Tibial artery (tissue), 4 donors: ENCODE results near the gene SAMM50.

Source experiments
- DNase-seq, 2 donors: peaks; one replicate each; pipeline ENCODE4 v3.0.0-alpha.2; 2019
- H3K27ac ChIP-seq, 2 donors: fragments of 200-600 bp; sonication (generic) in 1 of 2; 1 replicate in 1 of 2; 2 replicates in 1 of 2; pipeline ENCODE4 v1.5.1; 2018 to 2019; ENCODE audit warnings: mild to moderate bottlenecking in 1 of 2
- H3K27me3 ChIP-seq, 2 donors: fragments of 200-600 bp; sonication (generic) in 1 of 2; one replicate each; pipeline versions ENCODE4 v1.5.1 to v1.6.0; 2016 to 2019
- H3K36me3 ChIP-seq, 3 donors: fragments of 200-600 bp; sonication (generic) in 2 of 3; one replicate each; pipeline ENCODE4 v1.5.1; 2016 to 2019; ENCODE audit warnings: mild to moderate bottlenecking in 2 of 3
- H3K4me1 ChIP-seq, 4 donors: fragments of 200-600 bp; sonication (generic) in 2 of 4; 1 replicate in 3 of 4; 2 replicates in 1 of 4; pipeline ENCODE4 v1.5.1; 2016 to 2019
- H3K4me3 ChIP-seq, 2 donors: fragments of 200-600 bp; sonication (generic) in 1 of 2; 1 replicate in 1 of 2; 2 replicates in 1 of 2; pipeline ENCODE4 v1.5.1; 2018 to 2019; ENCODE audit warnings: mild to moderate bottlenecking in 2 of 2
- H3K9me3 ChIP-seq, 3 donors: fragments of 200-600 bp; sonication (generic) in 1 of 3; one replicate each; pipeline ENCODE4 v1.5.1; 2016 to 2019
- intact Hi-C: fragments of 100-400 bp; cut with DNase I; formaldehyde crosslinking; loops from one replicate; pipeline ENCODE4 v1.15.0; 2023; ENCODE audit warnings: low total_unique reads
- TF ChIP-seq, protein P1 (sequence below), 2 experiments: fragments of 200-600 bp in 1 of 2; fragments of 450-650 bp in 1 of 2; IDR thresholded peaks; one replicate each; pipeline ENCODE4 v1.5.1; 2017 to 2019; ENCODE audit warnings: antibody characterized with exemption in 2 of 2, mild to moderate bottlenecking in 1 of 2, moderate library complexity in 1 of 2

SAMM50 gene

DNA sequence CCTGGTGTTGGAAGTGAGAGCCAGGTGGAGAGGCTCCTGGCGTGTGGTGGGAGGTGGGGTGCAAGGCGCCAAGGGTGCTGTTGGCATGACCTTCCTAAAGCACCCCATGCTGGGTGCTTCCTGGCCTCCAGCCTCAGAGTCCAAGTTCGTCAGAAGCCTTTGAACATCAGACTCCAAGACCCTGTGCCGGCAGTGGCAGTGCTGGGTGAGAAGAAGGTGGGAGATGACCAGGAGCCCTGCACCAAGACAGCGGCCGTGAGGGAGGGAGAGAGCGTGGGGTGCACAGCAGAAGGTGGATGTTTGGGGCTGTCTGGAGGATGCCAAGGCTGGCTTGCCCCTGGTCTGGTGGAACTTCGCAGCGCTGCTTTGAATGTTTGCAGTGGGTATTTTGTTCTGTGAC lies 39.2 kb downstream of the SAMM50 start:
- Histone ChIP-seq H3K27ac (no peak overlapping the region), H3K27me3 (no peaks in the 10 kb centered on the region), H3K36me3 (peaks cover 66 to 96% (median 92%) of the 10 kb centered on the region in 3 donors), H3K4me1 (peaks cover 0 to 6% (median 0%) of the 10 kb centered on the region in 4 donors), H3K9me3 (no peaks in the 10 kb centered on the region), H3K4me3 (no peak overlapping the region)
- intact Hi-C loops, result no loop called here
- no peak for DNase-seq
- TF ChIP-seq, protein P1, sequence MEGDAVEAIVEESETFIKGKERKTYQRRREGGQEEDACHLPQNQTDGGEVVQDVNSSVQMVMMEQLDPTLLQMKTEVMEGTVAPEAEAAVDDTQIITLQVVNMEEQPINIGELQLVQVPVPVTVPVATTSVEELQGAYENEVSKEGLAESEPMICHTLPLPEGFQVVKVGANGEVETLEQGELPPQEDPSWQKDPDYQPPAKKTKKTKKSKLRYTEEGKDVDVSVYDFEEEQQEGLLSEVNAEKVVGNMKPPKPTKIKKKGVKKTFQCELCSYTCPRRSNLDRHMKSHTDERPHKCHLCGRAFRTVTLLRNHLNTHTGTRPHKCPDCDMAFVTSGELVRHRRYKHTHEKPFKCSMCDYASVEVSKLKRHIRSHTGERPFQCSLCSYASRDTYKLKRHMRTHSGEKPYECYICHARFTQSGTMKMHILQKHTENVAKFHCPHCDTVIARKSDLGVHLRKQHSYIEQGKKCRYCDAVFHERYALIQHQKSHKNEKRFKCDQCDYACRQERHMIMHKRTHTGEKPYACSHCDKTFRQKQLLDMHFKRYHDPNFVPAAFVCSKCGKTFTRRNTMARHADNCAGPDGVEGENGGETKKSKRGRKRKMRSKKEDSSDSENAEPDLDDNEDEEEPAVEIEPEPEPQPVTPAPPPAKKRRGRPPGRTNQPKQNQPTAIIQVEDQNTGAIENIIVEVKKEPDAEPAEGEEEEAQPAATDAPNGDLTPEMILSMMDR (IDR thresholded peaks at IDR 0.05), result no peak

DNA sequence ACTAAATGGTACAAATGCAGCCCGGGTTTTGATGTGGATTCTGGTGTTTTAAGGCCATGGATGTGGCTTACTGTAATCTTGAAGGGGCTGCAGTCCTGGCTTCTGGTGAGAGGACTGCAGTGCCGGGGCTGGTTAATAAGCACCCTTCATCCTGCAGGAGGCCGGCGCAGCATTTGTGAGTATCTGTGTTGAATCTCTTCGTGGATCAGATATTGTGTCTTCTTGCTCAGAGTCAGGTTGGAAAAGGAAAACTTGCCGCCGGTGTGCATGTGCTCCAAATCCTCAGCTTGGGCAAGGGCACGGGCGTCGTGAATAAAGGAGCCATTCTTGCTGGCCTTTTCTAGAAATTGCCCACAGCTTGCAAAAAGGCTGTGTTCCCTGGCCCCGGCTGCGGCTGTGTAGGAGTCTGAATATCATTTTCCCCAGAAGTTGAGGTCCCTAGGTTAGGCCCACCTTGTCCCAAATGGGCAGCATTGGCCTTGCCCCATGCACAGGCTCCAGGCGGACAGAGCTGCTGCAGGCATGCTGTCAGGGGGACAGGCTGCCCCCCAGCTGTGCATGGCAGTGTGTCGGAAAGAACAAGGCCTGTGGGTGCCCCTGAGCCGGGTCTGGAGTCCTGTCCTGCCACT lies 39.9 kb downstream of the SAMM50 start:
- no peaks in the 10 kb centered on the region for H3K9me3 ChIP-seq
- no peak overlapping the region for H3K27ac ChIP-seq
- intact Hi-C loops, result no loop called here
- no peak for DNase-seq
- TF ChIP-seq, protein P1 (IDR thresholded peaks at IDR 0.05), result no peak
- peaks cover 0 to 6% (median 0%) of the 10 kb centered on the region in 4 donors for H3K4me1 ChIP-seq
- H3K27me3 ChIP-seq, result no peaks in the 10 kb centered on the region
- no peak overlapping the region for H3K4me3 ChIP-seq
- H3K36me3 ChIP-seq, result peaks cover 59 to 95% (median 86%) of the 10 kb centered on the region in 3 donors

DNA sequence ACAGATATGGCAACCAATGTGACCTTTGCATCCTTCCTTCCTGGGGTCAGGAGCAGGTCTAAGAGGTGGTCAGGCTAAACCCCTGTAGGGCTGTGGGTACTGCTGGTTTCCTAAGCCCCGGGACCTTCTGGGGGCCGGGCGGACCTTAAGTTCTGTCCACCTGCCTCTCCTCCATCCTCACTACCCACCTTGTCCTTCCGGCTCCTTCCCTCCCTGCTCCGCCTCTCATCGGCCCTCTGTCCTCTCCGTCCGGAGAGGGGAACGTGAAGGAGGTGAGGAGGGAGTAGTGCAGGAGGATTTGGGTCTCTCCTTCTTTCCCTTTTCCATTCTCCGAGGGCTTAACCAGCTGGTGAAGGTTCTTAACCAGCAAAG lies 40.5 kb downstream of the SAMM50 start:
- no peaks in the 10 kb centered on the region for H3K9me3 ChIP-seq
- H3K36me3 ChIP-seq, result peaks cover 53 to 89% (median 80%) of the 10 kb centered on the region in 3 donors
- intact Hi-C loops, result no loop called here
- H3K27ac ChIP-seq, result no peak overlapping the region
- H3K4me3 ChIP-seq, result peak overlapping the region in 1 of 2 donors; percentile 8
- no peaks in the 10 kb centered on the region for H3K27me3 ChIP-seq
- peaks cover 0 to 6% (median 0%) of the 10 kb centered on the region in 4 donors for H3K4me1 ChIP-seq
- DNase-seq, result no peak
- TF ChIP-seq, protein P1 (IDR thresholded peaks at IDR 0.05), result no peak

DNA sequence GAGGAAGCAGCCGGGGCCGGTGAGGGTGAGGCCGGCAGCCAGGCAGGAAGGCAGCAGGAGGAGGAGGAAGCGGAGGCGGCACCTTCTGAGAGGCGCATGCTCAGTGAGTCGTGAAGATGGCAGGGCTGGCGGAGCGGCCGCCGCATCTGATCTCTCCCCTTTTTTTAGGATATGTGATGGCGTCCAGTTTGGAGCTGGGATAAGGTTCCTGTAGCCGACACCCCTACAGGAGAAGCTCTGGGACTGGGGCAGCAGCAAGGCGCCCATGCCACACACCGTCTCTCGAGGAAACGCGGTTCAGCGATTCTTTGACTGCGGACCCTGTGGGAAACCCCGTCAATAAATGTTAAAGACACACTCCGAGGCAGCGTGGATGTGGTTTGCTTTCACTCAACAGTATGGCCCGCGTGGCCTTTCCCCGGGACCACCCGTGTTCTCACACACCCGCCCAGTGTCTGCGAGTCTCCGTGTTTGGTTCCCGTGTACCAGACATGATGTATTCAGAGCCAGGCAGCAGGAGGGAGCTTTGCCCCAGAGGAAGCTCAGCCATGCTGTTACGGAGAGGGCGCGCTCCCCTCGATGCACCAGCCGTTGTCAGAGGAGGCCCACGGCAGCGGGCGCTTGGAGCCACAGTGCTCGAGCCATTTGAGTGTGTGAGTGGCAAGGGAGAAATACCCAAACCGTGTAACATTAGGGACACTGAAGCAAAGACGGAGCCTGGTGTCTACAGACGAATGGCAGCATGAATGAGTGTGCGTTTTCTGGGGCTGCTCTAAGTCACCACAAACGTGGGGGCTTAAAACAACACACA lies 41.1 kb downstream of the SAMM50 start:
- peak; percentile 61 to 72 for DNase-seq
- TF ChIP-seq, protein P1 (IDR thresholded peaks at IDR 0.05), result no peak
- Histone ChIP-seq H3K4me1 (peaks cover 0 to 6% (median 0%) of the 10 kb centered on the region in 4 donors), H3K27ac (no peak overlapping the region), H3K9me3 (no peaks in the 10 kb centered on the region), H3K36me3 (peaks cover 48 to 83% (median 74%) of the 10 kb centered on the region in 3 donors), H3K27me3 (no peaks in the 10 kb centered on the region), H3K4me3 (peak overlapping the region in 1 of 2 donors; percentile 8)
- intact Hi-C loops, result no loop called here

DNA sequence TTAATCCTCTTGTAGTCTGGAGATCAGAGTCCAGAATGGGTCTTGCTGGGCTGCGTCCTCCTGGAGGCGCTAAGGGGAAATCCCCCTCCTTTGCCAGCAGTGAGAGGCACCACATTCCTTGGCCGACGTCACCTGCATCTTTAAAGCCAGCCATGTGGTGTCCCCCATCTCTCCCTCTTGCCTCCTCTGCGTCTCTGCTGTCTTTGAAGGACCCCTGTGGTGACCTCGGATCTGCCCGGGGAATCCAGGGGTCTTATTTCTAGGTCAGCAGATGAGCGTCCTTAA lies 41.7 kb downstream of the SAMM50 start:
- intact Hi-C loops, result no loop called here
- Histone ChIP-seq H3K4me3 (no peak overlapping the region), H3K36me3 (peaks cover 44 to 78% (median 68%) of the 10 kb centered on the region in 3 donors), H3K9me3 (no peaks in the 10 kb centered on the region), H3K4me1 (peaks cover 0 to 6% (median 0%) of the 10 kb centered on the region in 4 donors), H3K27ac (no peak overlapping the region), H3K27me3 (no peaks in the 10 kb centered on the region)
- TF ChIP-seq, protein P1 (IDR thresholded peaks at IDR 0.05), result no peak
- no peak for DNase-seq
